SK-N-SH treated with all-trans-retinoic acid at 6 μM for 48 hours (cell line): Measurements from ENCODE around the gene LYPLA2.

Experiments used
- ATAC-seq: fragments of 200-7000 bp; cut with Tn5 transposase; 3 replicates; pipeline ENCODE4 v1.9.1; 2020; ENCODE audit warnings: mild to moderate bottlenecking, moderate library complexity
- ARNTL ChIP-seq: fragments of 450-650 bp; formaldehyde crosslinking; IDR thresholded peaks from 2 replicates; pipeline ENCODE4 v1.5.0; 2020; ENCODE audit warnings: low read depth, mild to moderate bottlenecking, moderate library complexity, borderline replicate concordance
- CREB5 ChIP-seq: fragments of 250-450 bp; sonication (Bioruptor Pico); IDR thresholded peaks from 2 replicates; pipeline ENCODE4 v1.5.1; 2020; ENCODE audit warnings: low read depth, mild to moderate bottlenecking, moderate library complexity
- CSDC2 ChIP-seq: fragments of 250-450 bp; sonication (Bioruptor Pico); IDR thresholded peaks from 2 replicates; pipeline ENCODE4 v1.5.0; 2020; ENCODE audit warnings: mild to moderate bottlenecking, moderate library complexity
- CSRNP3 ChIP-seq: fragments of 250-450 bp; sonication (Bioruptor Pico); IDR thresholded peaks from 2 replicates; pipeline ENCODE4 v1.5.1; 2021; ENCODE audit warnings: mild to moderate bottlenecking, moderate library complexity
- ESRRG ChIP-seq: fragments of 250-450 bp; sonication (Bioruptor Pico); IDR thresholded peaks from 2 replicates; pipeline ENCODE4 v1.6.1; 2021; ENCODE audit warnings: mild to moderate bottlenecking
- GLIS3 ChIP-seq: fragments of 250-450 bp; sonication (Bioruptor Pico); IDR thresholded peaks from 2 replicates; pipeline ENCODE4 v1.5.0; 2020; ENCODE audit warnings: mild to moderate bottlenecking, moderate library complexity
- ISL1 ChIP-seq: fragments of 250-450 bp; sonication (Bioruptor Pico); IDR thresholded peaks from 2 replicates; pipeline ENCODE4 v2.1.2; 2022; ENCODE audit warnings: mild to moderate bottlenecking, moderate library complexity
- PATZ1 ChIP-seq: fragments of 250-450 bp; sonication (Bioruptor Pico); IDR thresholded peaks from 2 replicates; pipeline ENCODE4 v1.8.0; 2020; ENCODE audit warnings: mild to moderate bottlenecking, moderate library complexity, borderline replicate concordance
- POU6F1 ChIP-seq: fragments of 250-450 bp; sonication (Bioruptor Pico); IDR thresholded peaks from 2 replicates; pipeline ENCODE4 v1.8.0; 2021; ENCODE audit warnings: low read depth, mild to moderate bottlenecking, moderate library complexity, borderline replicate concordance
- PPARA ChIP-seq: fragments of 250-450 bp; sonication (Bioruptor Pico); IDR thresholded peaks from 2 replicates; pipeline ENCODE4 v1.5.0; 2020; ENCODE audit warnings: mild to moderate bottlenecking, borderline replicate concordance
- SNAI2 ChIP-seq: fragments of 250-450 bp; sonication (Bioruptor Pico); IDR thresholded peaks from 2 replicates; pipeline ENCODE4 v1.5.0; 2020; ENCODE audit warnings: mild to moderate bottlenecking, moderate library complexity
- TCF4 ChIP-seq: fragments of 250-450 bp; sonication (Bioruptor Pico); IDR thresholded peaks from 2 replicates; pipeline ENCODE4 v1.8.0; 2021; ENCODE audit warnings: mild to moderate bottlenecking, moderate library complexity, borderline replicate concordance
- TOX ChIP-seq: fragments of 250-450 bp; sonication (Bioruptor Pico); IDR thresholded peaks from 2 replicates; pipeline ENCODE4 v1.8.0; 2021; ENCODE audit warnings: mild to moderate bottlenecking, moderate library complexity, borderline replicate concordance
- TSHZ2 ChIP-seq: fragments of 250-450 bp; sonication (Bioruptor Pico); IDR thresholded peaks from 2 replicates; pipeline ENCODE4 v1.5.0; 2020; ENCODE audit warnings: mild to moderate bottlenecking, moderate library complexity
- ZFP3 ChIP-seq: fragments of 250-450 bp; sonication (Bioruptor Pico); IDR thresholded peaks from 2 replicates; pipeline ENCODE4 v1.5.0; 2020; ENCODE audit warnings: mild to moderate bottlenecking, moderate library complexity
- ZNF70 ChIP-seq: fragments of 450-650 bp; formaldehyde crosslinking; IDR thresholded peaks from 2 replicates; pipeline ENCODE4 v1.5.0; 2020; ENCODE audit warnings: mild to moderate bottlenecking, moderate library complexity
- ZNF8 ChIP-seq: fragments of 450-650 bp; formaldehyde crosslinking; IDR thresholded peaks from 2 replicates; pipeline ENCODE4 v1.5.0; 2020; ENCODE audit warnings: mild to moderate bottlenecking, moderate library complexity

The LYPLA2 gene

GRCh38 chr1:23745515-23745914 is 45.4 kb upstream of the LYPLA2 start:
- peak; percentile 35; the same call in 2 of the 3 replicates for ATAC-seq
- no peak for TF ChIP-seq GLIS3 (CRISPR knock-in tag)

GRCh38 chr1:23748016-23748415 is 42.9 kb upstream of the LYPLA2 start:
- TF ChIP-seq ZNF8 (CRISPR knock-in tag) (no peak), POU6F1 (CRISPR knock-in tag) (no peak), TCF4 (CRISPR knock-in tag) (no peak), PATZ1 (CRISPR knock-in tag) (no peak), ARNTL (CRISPR knock-in tag) (no peak), TOX (CRISPR knock-in tag) (no peak), ISL1 (CRISPR knock-in tag) (no peak), SNAI2 (no peak), ESRRG (no peak), ZFP3 (CRISPR knock-in tag) (no peak)

GRCh38 chr1:23751050-23751814 is 39.7 kb upstream of the LYPLA2 start:
- ATAC-seq, result peak; percentile 93
- no peak for TF ChIP-seq TOX (CRISPR knock-in tag)
- TF ChIP-seq CREB5 (CRISPR knock-in tag), result no peak
- no peak for TF ChIP-seq ARNTL (CRISPR knock-in tag)
- TF ChIP-seq ZNF70 (CRISPR knock-in tag), result no peak
- TF ChIP-seq, all 23 proteins: peak for 0

More at GRCh38 chr1:23748016-23748415, 42.9 kb upstream of the LYPLA2 start:
- ATAC-seq, result no peak

- ATAC-seq, result no peak
- TF ChIP-seq CSRNP3 (CRISPR knock-in tag) (no peak), TSHZ2 (CRISPR knock-in tag) (no peak), PPARA (CRISPR knock-in tag) (no peak), POU6F1 (CRISPR knock-in tag) (no peak), PATZ1 (CRISPR knock-in tag) (no peak), CSDC2 (no peak)
Measured at GRCh38 chr1:23751815-23752200, 39.1 kb upstream of the LYPLA2 start.
